Measurements from ENCODE around the gene PSMB11.

Gene PSMB11

GRCh38 chr14:23078692-23079116, 36.7 kb downstream of the PSMB11 start:
- in situ Hi-C loops (cut with MboI; ENCODE audit: low sequenced_read_pairs), result no loop called here

GRCh38 chr14:23079716-23080115, 37.7 kb downstream of the PSMB11 start:
- in situ Hi-C loops (cut with MboI; ENCODE audit: low sequenced_read_pairs), result no loop called here

DNA sequence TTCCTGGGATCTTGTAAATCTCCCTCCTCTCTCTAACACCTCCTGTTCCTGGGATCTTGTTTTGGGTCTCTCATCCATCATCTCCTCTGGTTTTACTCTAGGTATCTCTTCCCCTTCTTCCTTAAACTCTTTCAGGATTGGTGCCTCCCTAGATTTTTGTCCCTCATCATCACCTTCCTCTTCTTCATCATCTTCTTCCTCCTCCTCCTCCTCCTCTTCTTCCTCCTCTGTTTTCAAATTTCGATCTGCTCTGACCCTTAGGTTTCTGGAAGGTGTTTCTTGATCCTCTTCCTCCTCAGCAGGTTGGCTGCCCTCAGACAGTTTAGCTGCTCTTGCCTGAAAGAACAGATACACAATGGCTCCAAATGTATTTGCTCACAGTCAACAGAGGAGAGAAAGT, 38.5 kb downstream of the PSMB11 start:
- in situ Hi-C loops (cut with MboI; ENCODE audit: low sequenced_read_pairs), result no loop called here

- in situ Hi-C loops (cut with MboI; ENCODE audit: low sequenced_read_pairs), result no loop called here
Measured at GRCh38 chr14:23085458-23085857, 43.4 kb downstream of the PSMB11 start.

DNA sequence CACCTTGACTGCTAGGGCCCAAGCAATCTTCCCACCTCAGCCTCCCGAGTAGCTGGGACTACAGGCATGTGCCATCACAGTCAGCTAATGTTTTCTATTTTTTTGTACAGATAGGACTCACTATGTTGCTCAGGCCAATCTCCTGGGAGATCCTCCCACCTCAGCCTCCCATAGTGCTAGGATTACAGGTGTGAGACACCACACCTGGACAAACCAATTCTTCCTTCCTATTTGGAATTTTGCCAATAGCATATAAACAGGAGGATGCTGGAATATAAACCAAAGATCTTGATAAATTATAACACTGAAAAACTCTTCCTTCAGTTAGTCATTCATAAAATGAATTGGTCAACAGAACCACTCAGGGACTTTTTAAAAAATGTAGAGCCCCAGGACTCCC, 44.6 kb downstream of the PSMB11 start:
- in situ Hi-C loops (cut with MboI; ENCODE audit: low sequenced_read_pairs), result no loop called here

- in situ Hi-C loops (cut with MboI; ENCODE audit: low sequenced_read_pairs), result no loop called here
Measured at GRCh38 chr14:23089498-23090253, 47.7 kb downstream of the PSMB11 start.

DNA sequence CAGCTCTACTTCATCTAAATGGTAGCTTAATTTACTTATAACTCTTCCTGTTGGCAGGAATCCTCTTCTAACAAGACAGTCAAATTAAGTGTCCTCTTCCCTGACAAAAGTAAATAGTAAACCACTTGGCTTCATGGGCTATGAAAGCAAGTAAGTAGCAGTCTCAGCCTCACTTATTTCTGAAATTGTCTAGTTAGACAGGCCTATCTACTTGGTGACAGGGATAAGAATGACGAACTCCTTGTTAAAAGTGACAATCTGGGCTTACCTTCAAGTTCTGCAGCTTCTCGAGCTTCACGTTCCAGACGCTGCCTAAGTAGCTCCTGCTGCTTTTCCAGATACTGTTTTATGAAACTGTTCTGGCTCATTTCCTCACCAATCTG, 48.2 kb downstream of the PSMB11 start:
- in situ Hi-C loops (cut with MboI; ENCODE audit: low sequenced_read_pairs), result no loop called here

DNA sequence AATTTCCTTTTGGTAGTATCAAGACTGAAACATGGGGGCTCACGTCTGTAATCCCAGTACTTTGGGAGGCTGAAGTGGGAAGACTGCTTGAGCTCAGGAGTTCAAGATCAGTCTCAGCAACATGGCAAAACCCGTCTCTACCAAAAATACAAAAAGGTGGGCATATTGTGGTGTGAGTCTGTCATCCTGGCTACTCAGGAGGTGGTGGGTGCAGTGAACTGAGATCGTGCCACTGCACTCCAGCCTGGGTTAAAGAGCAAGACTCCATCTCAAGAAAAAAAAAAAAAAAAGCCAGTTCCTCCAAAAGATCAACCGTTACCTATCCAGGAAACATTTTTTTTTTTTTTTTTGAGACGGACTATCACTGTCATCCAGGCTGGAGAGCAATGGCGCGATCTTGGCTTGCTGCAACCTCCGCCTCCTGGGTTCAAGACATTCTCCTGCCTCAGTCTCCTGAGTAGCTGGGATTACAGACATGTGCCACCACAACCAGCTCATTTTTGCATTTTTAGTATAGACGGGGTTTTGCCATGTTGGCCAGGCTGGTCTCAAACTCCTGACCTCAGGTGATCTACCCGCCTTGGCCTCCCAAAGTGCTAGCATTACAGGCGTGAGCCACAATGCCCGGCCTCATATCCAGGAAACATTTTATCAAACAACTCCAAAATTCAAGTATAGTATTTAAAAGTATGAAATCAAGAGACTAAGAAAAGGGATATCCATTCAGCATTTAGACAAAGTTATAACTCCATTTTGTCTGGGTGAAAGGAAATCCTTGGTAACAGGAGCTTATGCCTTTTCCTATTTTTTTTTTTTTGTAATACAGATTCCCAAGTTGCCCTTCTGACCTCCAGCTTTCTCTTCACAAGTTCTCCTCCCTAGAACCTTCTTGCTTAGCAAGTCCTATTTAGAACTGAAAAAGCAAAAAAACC, 49.5 kb downstream of the PSMB11 start:
- in situ Hi-C loops (cut with MboI; ENCODE audit: low sequenced_read_pairs), result no loop called here

DNA sequence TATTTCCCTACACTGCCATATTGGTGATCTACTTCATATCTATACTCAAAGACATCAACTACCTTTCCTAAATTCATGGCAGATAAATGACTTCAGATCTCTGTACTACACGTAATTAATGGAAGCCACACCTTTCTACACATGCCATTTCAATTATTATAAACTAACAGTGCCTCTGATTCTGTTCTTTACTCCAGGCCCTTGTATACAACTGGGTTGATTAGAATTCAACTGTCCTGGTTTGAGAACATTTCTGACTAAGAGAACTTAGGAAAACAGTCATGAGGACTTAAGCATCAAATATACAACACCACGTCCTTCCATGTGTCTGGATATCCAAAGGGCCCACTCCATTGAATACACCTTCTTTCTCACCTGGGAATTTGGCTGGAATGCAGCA, 51.1 kb downstream of the PSMB11 start:
- in situ Hi-C loops (cut with MboI; ENCODE audit: low sequenced_read_pairs), result no loop called here

DNA sequence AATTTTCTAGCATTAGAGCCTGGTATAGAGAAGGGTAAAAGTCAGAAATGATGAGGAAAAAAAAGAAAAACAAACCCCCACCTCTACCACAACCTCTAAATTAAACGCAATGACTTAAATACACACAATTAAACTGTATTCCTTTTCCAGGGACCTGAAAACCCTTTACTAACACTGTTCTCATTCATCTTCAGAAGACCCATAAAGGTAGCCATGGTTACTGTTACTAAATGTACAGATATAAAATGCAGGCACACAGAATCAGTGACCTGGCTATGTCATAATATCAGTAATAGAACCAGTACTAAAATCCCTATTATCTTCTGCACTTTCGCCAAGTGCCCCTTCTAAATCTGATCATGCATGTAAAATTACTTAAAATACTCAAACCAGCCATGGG, 51.5 kb downstream of the PSMB11 start:
- in situ Hi-C loops (cut with MboI; ENCODE audit: low sequenced_read_pairs), result no loop called here
